Measurements from ENCODE around the gene EIF4E3. TPM values are rescaled to one million over a fixed set of nuclear protein-coding genes. Genes with fewer than 3 reads are reported as not detected.
A peak's percentile ranks its signal among the peaks of the same experiment; 100 is the strongest.

Gene EIF4E3
- total and polyA plus RNA-seq, 4 donors: 10.2 to 29.3 (median 21.9) TPM

- no peaks in the 10 kb centered on the region for H3K4me1 ChIP-seq (ENCODE audit: control insufficient read depth in 1 of 2, insufficient read depth in 2 of 2, low read length in 2 of 2)
- no peak overlapping the region for H3K4me3 ChIP-seq (ENCODE audit: low read length in 2 of 2)
- no peaks in the 10 kb centered on the region for H3K27me3 ChIP-seq (ENCODE audit: control insufficient read depth in 1 of 2, insufficient read depth in 2 of 2, low read length in 1 of 2)
- H3K27ac ChIP-seq (ENCODE audit: low read depth in 1 of 2, low read length in 2 of 2): no peak overlapping the region
- 86 to 88% methylated on average over 6 of the region's 6 CpGs for WGBS, 2 donors
- intact Hi-C loops (cut with DNase I): no loop called here
- no peaks in the 10 kb centered on the region for H3K36me3 ChIP-seq (ENCODE audit: control insufficient read depth in 1 of 2, insufficient read depth in 2 of 2, low read length in 1 of 2)
- no peak for DNase-seq
- no peak for ATAC-seq (ENCODE audit: low FRiP score)
- no peaks in the 10 kb centered on the region for H3K9me3 ChIP-seq (ENCODE audit: control insufficient read depth, low read length)
Observed at GRCh38 chr3:71672807-71673206, 52.4 kb downstream of the EIF4E3 start.

GRCh38 chr3:71672340-71672739 is 52.9 kb downstream of the EIF4E3 start:
- Histone ChIP-seq H3K27me3 (ENCODE audit: control insufficient read depth in 1 of 2, insufficient read depth in 2 of 2, low read length in 1 of 2) (no peaks in the 10 kb centered on the region), H3K36me3 (ENCODE audit: control insufficient read depth in 1 of 2, insufficient read depth in 2 of 2, low read length in 1 of 2) (no peaks in the 10 kb centered on the region), H3K4me1 (ENCODE audit: control insufficient read depth in 1 of 2, insufficient read depth in 2 of 2, low read length in 2 of 2) (no peaks in the 10 kb centered on the region), H3K9me3 (ENCODE audit: control insufficient read depth, low read length) (no peaks in the 10 kb centered on the region), H3K27ac (ENCODE audit: low read depth in 1 of 2, low read length in 2 of 2) (no peak overlapping the region), H3K4me3 (ENCODE audit: low read length in 2 of 2) (no peak overlapping the region)
- ATAC-seq (ENCODE audit: low FRiP score) (no peak), DNase-seq (no peak)
- intact Hi-C loops (cut with DNase I): no loop called here
- WGBS, 2 donors: 90 to 93% methylated on average over 9 of the region's 9 CpGs

GRCh38 chr3:71671216-71671845 is 53.9 kb downstream of the EIF4E3 start:
- no peaks in the 10 kb centered on the region for H3K36me3 ChIP-seq (ENCODE audit: control insufficient read depth in 1 of 2, insufficient read depth in 2 of 2, low read length in 1 of 2)
- WGBS, 2 donors: 91 to 97% methylated on average over 19 of the region's 19 CpGs
- H3K4me1 ChIP-seq (ENCODE audit: control insufficient read depth in 1 of 2, insufficient read depth in 2 of 2, low read length in 2 of 2): no peaks in the 10 kb centered on the region
- intact Hi-C loops (cut with DNase I): no loop called here
- H3K27me3 ChIP-seq (ENCODE audit: control insufficient read depth in 1 of 2, insufficient read depth in 2 of 2, low read length in 1 of 2): no peaks in the 10 kb centered on the region
- no peak overlapping the region for H3K4me3 ChIP-seq (ENCODE audit: low read length in 2 of 2)
- ATAC-seq (ENCODE audit: low FRiP score) (no peak), DNase-seq (no peak)
- no peaks in the 10 kb centered on the region for H3K9me3 ChIP-seq (ENCODE audit: control insufficient read depth, low read length)
- H3K27ac ChIP-seq (ENCODE audit: low read depth in 1 of 2, low read length in 2 of 2): no peak overlapping the region

DNA sequence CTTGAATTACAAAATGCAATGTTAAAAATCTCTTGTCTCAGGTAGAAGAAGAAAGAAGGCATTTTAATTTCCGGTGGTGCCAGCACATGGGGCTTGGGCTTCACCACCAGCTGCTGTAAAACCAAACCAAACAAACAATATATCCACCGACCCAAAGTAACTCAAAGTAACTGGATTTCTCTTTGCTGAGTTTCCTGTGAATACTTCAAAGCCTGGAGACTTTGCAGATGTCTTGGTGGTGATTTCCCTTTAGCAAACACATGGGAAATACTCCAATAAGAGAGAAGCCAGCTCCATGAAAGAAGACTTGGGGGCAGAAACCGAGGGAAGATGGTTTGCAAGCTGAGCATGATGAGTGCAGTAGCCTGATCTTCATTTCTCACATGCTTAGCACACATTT is 62.6 kb downstream of the EIF4E3 start:
- WGBS, 2 donors: 84 to 86% methylated on average over 3 of the region's 3 CpGs
- no peak overlapping the region for H3K4me3 ChIP-seq (ENCODE audit: low read length in 2 of 2)
- H3K36me3 ChIP-seq (ENCODE audit: control insufficient read depth in 1 of 2, insufficient read depth in 2 of 2, low read length in 1 of 2): no peaks in the 10 kb centered on the region
- no peak for DNase-seq
- ATAC-seq (ENCODE audit: low FRiP score): no peak
- H3K27ac ChIP-seq (ENCODE audit: low read depth in 1 of 2, low read length in 2 of 2): no peak overlapping the region
- no peaks in the 10 kb centered on the region for H3K9me3 ChIP-seq (ENCODE audit: control insufficient read depth, low read length)
- no peaks in the 10 kb centered on the region for H3K27me3 ChIP-seq (ENCODE audit: control insufficient read depth in 1 of 2, insufficient read depth in 2 of 2, low read length in 1 of 2)
- intact Hi-C loops (cut with DNase I): no loop called here
- H3K4me1 ChIP-seq (ENCODE audit: control insufficient read depth in 1 of 2, insufficient read depth in 2 of 2, low read length in 2 of 2): no peaks in the 10 kb centered on the region

- no peaks in the 10 kb centered on the region for H3K9me3 ChIP-seq (ENCODE audit: control insufficient read depth, low read length)
- DNase-seq: no peak
- H3K27ac ChIP-seq (ENCODE audit: low read depth in 1 of 2, low read length in 2 of 2): no peak overlapping the region
- WGBS, 2 donors: 94 to 98% methylated on average over 3 of the region's 3 CpGs
- intact Hi-C loops (cut with DNase I): no loop called here
- H3K36me3 ChIP-seq (ENCODE audit: control insufficient read depth in 1 of 2, insufficient read depth in 2 of 2, low read length in 1 of 2): no peaks in the 10 kb centered on the region
- no peak overlapping the region for H3K4me3 ChIP-seq (ENCODE audit: low read length in 2 of 2)
- ATAC-seq (ENCODE audit: low FRiP score): no peak
- no peaks in the 10 kb centered on the region for H3K4me1 ChIP-seq (ENCODE audit: control insufficient read depth in 1 of 2, insufficient read depth in 2 of 2, low read length in 2 of 2)
- H3K27me3 ChIP-seq (ENCODE audit: control insufficient read depth in 1 of 2, insufficient read depth in 2 of 2, low read length in 1 of 2): no peaks in the 10 kb centered on the region
Observed at GRCh38 chr3:71662056-71662455, 63.1 kb downstream of the EIF4E3 start.

GRCh38 chr3:71659864-71660591 is 65.2 kb downstream of the EIF4E3 start:
- WGBS, 2 donors: 95 to 96% methylated on average over 9 of the region's 9 CpGs
- Histone ChIP-seq H3K4me1 (ENCODE audit: control insufficient read depth in 1 of 2, insufficient read depth in 2 of 2, low read length in 2 of 2) (no peaks in the 10 kb centered on the region), H3K9me3 (ENCODE audit: control insufficient read depth, low read length) (no peaks in the 10 kb centered on the region), H3K4me3 (ENCODE audit: low read length in 2 of 2) (no peak overlapping the region), H3K27me3 (ENCODE audit: control insufficient read depth in 1 of 2, insufficient read depth in 2 of 2, low read length in 1 of 2) (no peaks in the 10 kb centered on the region), H3K27ac (ENCODE audit: low read depth in 1 of 2, low read length in 2 of 2) (no peak overlapping the region), H3K36me3 (ENCODE audit: control insufficient read depth in 1 of 2, insufficient read depth in 2 of 2, low read length in 1 of 2) (no peaks in the 10 kb centered on the region)
- DNase-seq: no peak
- intact Hi-C loops (cut with DNase I): loop anchor here (10.0 kb wide), 5 partner anchors 595 to 1595 kb away; no protein-coding TSS in a partner anchor
- ATAC-seq (ENCODE audit: low FRiP score): no peak

DNA sequence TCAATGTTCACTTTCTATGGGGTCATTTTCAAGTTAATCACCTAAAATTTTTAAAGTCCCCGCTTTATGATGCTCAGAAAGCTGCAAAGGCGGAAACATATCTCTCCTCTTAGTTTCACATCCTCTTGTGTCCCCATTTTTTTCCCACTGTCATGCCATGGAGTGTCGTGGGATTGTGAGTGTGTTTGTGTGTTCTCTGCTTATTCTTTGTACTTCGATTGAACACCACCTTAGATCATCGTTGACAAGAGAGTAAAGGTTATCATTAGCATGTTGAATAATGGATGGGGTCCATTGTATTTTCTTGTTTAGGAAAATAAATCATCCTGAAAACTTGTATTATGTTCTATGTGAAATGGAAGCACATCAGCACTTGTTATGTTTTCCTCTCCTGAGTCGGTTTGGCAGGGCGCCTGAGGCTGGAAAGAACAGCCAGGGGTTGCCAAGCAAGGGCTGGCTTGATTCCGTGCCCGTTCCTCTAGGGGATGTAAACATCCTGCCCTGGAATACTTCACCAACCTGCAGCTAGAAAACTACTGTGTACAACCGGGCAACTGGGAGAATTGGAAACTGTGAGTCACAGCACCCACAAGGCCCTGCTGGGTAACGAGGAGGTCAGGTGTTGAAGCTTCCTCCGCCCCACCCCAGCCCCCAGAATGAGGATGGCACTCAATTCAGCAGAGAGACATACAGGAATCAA is 67.2 kb downstream of the EIF4E3 start:
- peak; percentile 92 to 94 for DNase-seq

GRCh38 chr3:71655061-71655460 is 70.1 kb downstream of the EIF4E3 start:
- 96 to 97% methylated on average over 8 of the region's 8 CpGs for WGBS, 2 donors
- intact Hi-C loops (cut with DNase I): loop anchor here (10.0 kb wide), 5 partner anchors 590 to 1590 kb away; no protein-coding TSS in a partner anchor
- Histone ChIP-seq H3K9me3 (ENCODE audit: control insufficient read depth, low read length) (no peaks in the 10 kb centered on the region), H3K27me3 (ENCODE audit: control insufficient read depth in 1 of 2, insufficient read depth in 2 of 2, low read length in 1 of 2) (no peaks in the 10 kb centered on the region), H3K27ac (ENCODE audit: low read depth in 1 of 2, low read length in 2 of 2) (no peak overlapping the region), H3K36me3 (ENCODE audit: control insufficient read depth in 1 of 2, insufficient read depth in 2 of 2, low read length in 1 of 2) (no peaks in the 10 kb centered on the region), H3K4me3 (ENCODE audit: low read length in 2 of 2) (no peak overlapping the region), H3K4me1 (ENCODE audit: control insufficient read depth in 1 of 2, insufficient read depth in 2 of 2, low read length in 2 of 2) (no peaks in the 10 kb centered on the region)
- DNase-seq (no peak), ATAC-seq (ENCODE audit: low FRiP score) (no peak)

More for the DNA sequence above, 67.2 kb downstream of the EIF4E3 start:
- Histone ChIP-seq H3K27ac (ENCODE audit: low read depth in 1 of 2, low read length in 2 of 2) (peak overlapping the region in 1 of 2 donors; percentile 48), H3K4me1 (ENCODE audit: control insufficient read depth in 1 of 2, insufficient read depth in 2 of 2, low read length in 2 of 2) (no peaks in the 10 kb centered on the region), H3K9me3 (ENCODE audit: control insufficient read depth, low read length) (no peaks in the 10 kb centered on the region), H3K4me3 (ENCODE audit: low read length in 2 of 2) (no peak overlapping the region), H3K27me3 (ENCODE audit: control insufficient read depth in 1 of 2, insufficient read depth in 2 of 2, low read length in 1 of 2) (no peaks in the 10 kb centered on the region), H3K36me3 (ENCODE audit: control insufficient read depth in 1 of 2, insufficient read depth in 2 of 2, low read length in 1 of 2) (no peaks in the 10 kb centered on the region)
- 23 to 25% methylated on average over 12 of the region's 12 CpGs for WGBS, 2 donors
- intact Hi-C loops (cut with DNase I): loop anchor here (10.0 kb wide), 5 partner anchors 593 to 1593 kb away; no protein-coding TSS in a partner anchor
- peak; percentile 89 for ATAC-seq (ENCODE audit: low FRiP score)

Data from aorta (tissue), 5 donors.